Measurements from ENCODE around the gene CXCR5. TPM values are rescaled to one million over a fixed set of nuclear protein-coding genes. Genes with fewer than 3 reads are reported as not detected.

Gene CXCR5
- total RNA-seq, 1 experiment from 2014 or later = not detected

DNA sequence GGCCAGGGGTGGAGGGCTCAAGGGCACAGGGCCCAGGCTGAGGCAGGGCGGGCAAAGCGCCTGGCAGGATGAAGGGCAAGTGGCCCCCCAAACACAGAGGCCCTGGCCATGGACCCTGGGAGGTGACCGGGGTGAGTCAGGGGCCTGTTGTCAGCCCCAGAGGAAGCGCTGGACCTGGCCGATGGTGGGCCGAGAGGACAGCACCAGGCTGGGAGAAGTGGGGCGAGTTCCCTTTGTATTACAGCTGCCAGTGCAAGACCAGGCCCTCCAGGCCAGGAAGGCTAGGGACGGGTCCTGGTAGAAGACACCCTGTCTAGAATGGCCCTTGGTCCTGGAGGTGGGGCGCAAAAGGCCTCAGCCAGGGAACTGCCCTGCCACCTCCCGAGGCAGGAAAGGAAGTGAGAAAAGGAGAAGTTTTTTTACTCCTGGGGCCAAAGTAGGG is 12.8 kb downstream of the CXCR5 start:
- CTCF ChIA-PET = no interaction called here

DNA sequence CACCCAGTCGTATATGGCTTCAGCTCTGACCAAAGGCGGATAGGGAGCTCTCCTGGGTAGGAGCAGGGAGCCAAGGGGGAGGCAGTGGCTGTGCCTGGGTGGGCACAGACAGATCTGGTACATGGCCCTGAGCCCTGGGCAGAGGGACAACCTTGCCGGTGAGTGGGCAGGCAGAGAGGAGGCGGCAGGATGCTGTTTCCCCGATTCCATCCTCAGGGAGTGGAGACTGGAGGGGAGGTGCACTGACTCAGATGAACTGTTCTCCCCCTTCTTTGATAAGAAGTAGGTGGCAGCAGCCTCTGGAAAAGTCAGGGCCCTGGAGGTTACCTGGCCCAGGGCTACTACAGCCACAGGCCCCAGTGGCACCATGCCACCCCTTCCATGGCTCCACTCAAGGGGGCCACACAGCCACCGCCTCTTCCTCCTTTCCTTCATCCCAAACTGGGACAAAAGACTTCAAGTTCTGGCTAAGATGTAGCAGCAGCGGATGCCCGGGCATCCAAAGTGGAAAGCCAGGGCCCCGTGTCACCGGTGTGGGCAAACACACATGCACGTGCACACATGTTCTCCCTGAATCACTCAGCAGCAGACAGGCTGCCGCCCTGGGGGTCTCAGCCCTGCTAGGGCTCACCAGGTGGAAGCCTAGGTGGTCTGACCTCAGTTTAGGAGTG is 13.4 kb downstream of the CXCR5 start:
- no peaks in the 10 kb centered on the region for H3K9me2 ChIP-seq (replicated peaks; ENCODE audit: low read length)
- no peaks in the 10 kb centered on the region for H3K4me1 ChIP-seq (ENCODE audit: insufficient read depth, low read length)
- no peak overlapping the region for H3K4me2 ChIP-seq (ENCODE audit: low read length)
- intact Hi-C loops (cut with micrococcal nuclease) = no loop called here
- H3K9ac ChIP-seq (ENCODE audit: low read length) = no peak overlapping the region
- ATAC-seq = no peak
- no peak overlapping the region for H2AFZ ChIP-seq (ENCODE audit: low read length)
- peaks cover 7% of the 10 kb centered on the region; the same call in 1 of the 2 replicates for H4K20me1 ChIP-seq (ENCODE audit: low read length)
- TF ChIP-seq, protein P1, sequence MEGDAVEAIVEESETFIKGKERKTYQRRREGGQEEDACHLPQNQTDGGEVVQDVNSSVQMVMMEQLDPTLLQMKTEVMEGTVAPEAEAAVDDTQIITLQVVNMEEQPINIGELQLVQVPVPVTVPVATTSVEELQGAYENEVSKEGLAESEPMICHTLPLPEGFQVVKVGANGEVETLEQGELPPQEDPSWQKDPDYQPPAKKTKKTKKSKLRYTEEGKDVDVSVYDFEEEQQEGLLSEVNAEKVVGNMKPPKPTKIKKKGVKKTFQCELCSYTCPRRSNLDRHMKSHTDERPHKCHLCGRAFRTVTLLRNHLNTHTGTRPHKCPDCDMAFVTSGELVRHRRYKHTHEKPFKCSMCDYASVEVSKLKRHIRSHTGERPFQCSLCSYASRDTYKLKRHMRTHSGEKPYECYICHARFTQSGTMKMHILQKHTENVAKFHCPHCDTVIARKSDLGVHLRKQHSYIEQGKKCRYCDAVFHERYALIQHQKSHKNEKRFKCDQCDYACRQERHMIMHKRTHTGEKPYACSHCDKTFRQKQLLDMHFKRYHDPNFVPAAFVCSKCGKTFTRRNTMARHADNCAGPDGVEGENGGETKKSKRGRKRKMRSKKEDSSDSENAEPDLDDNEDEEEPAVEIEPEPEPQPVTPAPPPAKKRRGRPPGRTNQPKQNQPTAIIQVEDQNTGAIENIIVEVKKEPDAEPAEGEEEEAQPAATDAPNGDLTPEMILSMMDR (conservative IDR thresholded peaks at IDR 0.05; ENCODE audit: low read depth, low read length) = no peak
- no peak for TF ChIP-seq EZH2 (IDR thresholded peaks at IDR 0.05; ENCODE audit: low read length, unreplicated experiment)
- DNase-seq = no peak
- no peak overlapping the region for H3K27ac ChIP-seq (ENCODE audit: low read length)
- H3K27me3 ChIP-seq (ENCODE audit: low read length) = no peaks in the 10 kb centered on the region
- no peaks in the 10 kb centered on the region for H3F3A ChIP-seq (ENCODE audit: low read length, unreplicated experiment)
- BruUV-seq (replicated peaks) = no TSS peak
- H3K79me2 ChIP-seq (ENCODE audit: low read length) = no peaks in the 10 kb centered on the region
- no peak overlapping the region for H3K4me3 ChIP-seq (ENCODE audit: low read length)
- ChIA-PET POLR2A (ENCODE audit: unreplicated experiment) (no interaction called here), CTCF (no interaction called here)
- H3K9me3 ChIP-seq (ENCODE audit: low read length) = no peaks in the 10 kb centered on the region
- peaks cover 34% of the 10 kb centered on the region for H3K36me3 ChIP-seq (ENCODE audit: low read depth, low read length)

More for the DNA sequence above, 12.8 kb downstream of the CXCR5 start:
- no peak for ATAC-seq
- H3K4me2 ChIP-seq (ENCODE audit: low read length) = no peak overlapping the region
- no peaks in the 10 kb centered on the region for H3K79me2 ChIP-seq (ENCODE audit: low read length)
- no peaks in the 10 kb centered on the region for H3F3A ChIP-seq (ENCODE audit: low read length, unreplicated experiment)
- no peaks in the 10 kb centered on the region for H3K9me2 ChIP-seq (replicated peaks; ENCODE audit: low read length)
- no peak overlapping the region for H3K9ac ChIP-seq (ENCODE audit: low read length)
- TF ChIP-seq, protein P1 (conservative IDR thresholded peaks at IDR 0.05; ENCODE audit: low read depth, low read length) = no peak
- no peak for TF ChIP-seq EZH2phosphoT487 (IDR thresholded peaks at IDR 0.05; ENCODE audit: borderline replicate concordance, low read length)
- no peaks in the 10 kb centered on the region for H3K9me3 ChIP-seq (ENCODE audit: low read length)
- no peak overlapping the region for H3K4me3 ChIP-seq (ENCODE audit: low read length)
- peaks cover 28% of the 10 kb centered on the region for H3K36me3 ChIP-seq (ENCODE audit: low read depth, low read length)
- no peak for DNase-seq
- no peaks in the 10 kb centered on the region for H3K27me3 ChIP-seq (ENCODE audit: low read length)
- H4K20me1 ChIP-seq (ENCODE audit: low read length) = peaks cover 7% of the 10 kb centered on the region; the same call in 1 of the 2 replicates
- H2AFZ ChIP-seq (ENCODE audit: low read length) = no peak overlapping the region
- H3K27ac ChIP-seq (ENCODE audit: low read length) = no peak overlapping the region
- BruUV-seq (replicated peaks) = no TSS peak
- no peaks in the 10 kb centered on the region for H3K4me1 ChIP-seq (ENCODE audit: insufficient read depth, low read length)
- POLR2A ChIA-PET (ENCODE audit: unreplicated experiment) = no interaction called here
- intact Hi-C loops (cut with micrococcal nuclease) = no loop called here

DNA sequence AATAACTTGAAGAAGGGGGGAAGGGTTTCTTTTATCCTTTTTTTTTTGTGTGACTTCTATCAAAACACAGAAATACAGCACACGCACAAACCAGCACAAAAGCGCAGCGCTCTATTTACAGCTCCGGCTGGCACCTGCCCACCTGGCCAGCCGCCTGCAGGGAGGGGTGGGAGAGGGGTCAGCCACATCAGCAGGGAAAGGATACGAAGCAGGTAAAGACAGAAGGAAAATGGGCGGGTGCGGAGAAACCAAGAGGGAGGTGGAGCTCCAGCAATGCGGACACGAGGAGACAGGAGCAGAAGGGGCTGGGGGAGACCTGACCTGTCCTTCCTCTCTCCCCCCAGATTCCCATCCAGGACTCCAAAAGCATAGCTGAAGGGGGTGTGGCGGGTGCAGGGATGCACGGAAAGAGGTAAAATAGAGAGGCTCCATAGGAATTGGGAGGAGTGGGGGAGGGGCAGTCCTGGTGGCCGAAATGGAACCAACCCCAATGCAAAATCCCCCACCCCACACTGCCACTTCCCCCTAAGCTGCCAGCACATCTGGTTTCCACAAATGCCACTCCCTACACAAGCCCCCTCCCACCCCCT is 14.1 kb downstream of the CXCR5 start:
- Histone ChIP-seq H3F3A (ENCODE audit: low read length, unreplicated experiment) (no peaks in the 10 kb centered on the region), H3K4me3 (ENCODE audit: low read length) (no peak overlapping the region), H3K9ac (ENCODE audit: low read length) (no peak overlapping the region), H3K27ac (ENCODE audit: low read length) (no peak overlapping the region), H3K4me2 (ENCODE audit: low read length) (no peak overlapping the region), H2AFZ (ENCODE audit: low read length) (no peak overlapping the region), H3K27me3 (ENCODE audit: low read length) (no peaks in the 10 kb centered on the region), H3K9me3 (ENCODE audit: low read length) (no peaks in the 10 kb centered on the region), H3K9me2 (replicated peaks; ENCODE audit: low read length) (no peaks in the 10 kb centered on the region), H3K36me3 (ENCODE audit: low read depth, low read length) (peaks cover 40% of the 10 kb centered on the region), H3K79me2 (ENCODE audit: low read length) (no peaks in the 10 kb centered on the region), H3K4me1 (ENCODE audit: insufficient read depth, low read length) (no peaks in the 10 kb centered on the region), H4K20me1 (ENCODE audit: low read length) (peaks cover 7% of the 10 kb centered on the region; the same call in 1 of the 2 replicates)
- DNase-seq (no peak), ATAC-seq (no peak)
- no peak for TF ChIP-seq EZH2 (IDR thresholded peaks at IDR 0.05; ENCODE audit: low read length, unreplicated experiment)
- CTCF ChIA-PET = no interaction called here
- POLR2A ChIA-PET (ENCODE audit: unreplicated experiment) = no interaction called here
- BruUV-seq (replicated peaks) = no TSS peak
- intact Hi-C loops (cut with micrococcal nuclease) = no loop called here
